GM13977 (cell line): ENCODE measurements around the gene BICDL1.

Source experiments
- DNase-seq: peaks from one replicate; pipeline ENCODE4 v3.0.0; 2012; ENCODE audit warnings: low spot score
- CTCF ChIP-seq: IDR thresholded peaks from 2 replicates; pipeline ENCODE4 v1.5.1; 2012; ENCODE audit warnings: mild to moderate bottlenecking, control low read depth; ENCODE audit not compliant: insufficient read depth; ENCODE audit errors: extremely low read depth, missing control alignments
- in situ Hi-C: fragments of 300-500 bp; cut with MboI; formaldehyde crosslinking; loops from one replicate; pipeline ENCODE4 v1.12.0; 2022; ENCODE audit warnings: low sequenced_read_pairs, low pct_unique_long_range_greater_than_20kb, mixed read lengths, inconsistent platforms; ENCODE audit not compliant: unreplicated experiment

Gene BICDL1

DNA sequence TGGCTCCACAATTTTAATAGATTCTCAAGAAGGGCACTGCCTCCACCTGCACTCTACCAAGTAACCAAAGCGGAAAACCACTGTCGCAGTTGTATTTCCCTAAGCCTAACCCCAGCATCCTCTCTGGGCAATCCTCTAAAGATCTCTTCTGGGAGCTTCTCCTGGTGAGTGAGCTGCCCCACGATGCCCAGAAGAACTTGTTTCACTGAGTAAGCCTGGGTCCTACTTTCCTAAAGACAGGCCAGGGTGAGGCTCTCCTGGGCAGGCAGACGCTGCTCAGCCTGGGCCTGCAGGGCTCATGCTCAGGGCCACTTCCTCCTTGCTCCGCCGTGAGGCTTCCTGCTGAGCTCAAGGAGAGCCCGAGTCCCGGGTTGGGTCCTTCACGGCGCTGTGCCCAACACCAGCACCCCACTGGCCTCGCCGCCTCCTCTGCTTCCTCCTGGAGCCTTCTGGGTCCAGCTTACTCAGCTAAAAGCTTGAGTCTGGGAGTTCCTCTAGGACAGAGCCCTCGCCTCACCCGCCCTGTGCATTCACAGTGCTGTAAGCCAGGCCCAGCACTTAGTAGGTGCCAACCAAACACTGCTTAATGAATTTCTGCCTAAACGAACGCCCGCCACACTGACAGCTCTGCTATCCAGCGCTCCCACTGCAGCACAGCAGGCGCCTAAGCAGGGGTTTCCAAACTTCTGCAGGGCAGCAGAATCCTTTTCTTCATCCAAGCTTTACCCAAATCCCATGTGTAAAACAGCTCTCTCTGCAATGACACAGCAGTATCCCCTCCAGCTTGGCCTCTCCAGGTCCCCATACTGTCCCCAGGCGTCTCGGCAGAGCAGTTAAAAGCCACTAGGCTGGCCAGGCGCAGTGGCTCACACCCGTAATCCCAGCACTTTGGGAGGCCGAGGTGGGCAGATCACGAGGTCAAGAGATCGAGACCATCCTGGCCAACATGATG is 121.8 kb downstream of the BICDL1 start:
- DNase-seq = peak; percentile 66
- in situ Hi-C loops = no loop called here
- peak; percentile 18 for TF ChIP-seq CTCF

GRCh38 chr12:120115066-120115465 is 126.0 kb downstream of the BICDL1 start:
- in situ Hi-C loops = no loop called here
- TF ChIP-seq CTCF = no peak

DNA sequence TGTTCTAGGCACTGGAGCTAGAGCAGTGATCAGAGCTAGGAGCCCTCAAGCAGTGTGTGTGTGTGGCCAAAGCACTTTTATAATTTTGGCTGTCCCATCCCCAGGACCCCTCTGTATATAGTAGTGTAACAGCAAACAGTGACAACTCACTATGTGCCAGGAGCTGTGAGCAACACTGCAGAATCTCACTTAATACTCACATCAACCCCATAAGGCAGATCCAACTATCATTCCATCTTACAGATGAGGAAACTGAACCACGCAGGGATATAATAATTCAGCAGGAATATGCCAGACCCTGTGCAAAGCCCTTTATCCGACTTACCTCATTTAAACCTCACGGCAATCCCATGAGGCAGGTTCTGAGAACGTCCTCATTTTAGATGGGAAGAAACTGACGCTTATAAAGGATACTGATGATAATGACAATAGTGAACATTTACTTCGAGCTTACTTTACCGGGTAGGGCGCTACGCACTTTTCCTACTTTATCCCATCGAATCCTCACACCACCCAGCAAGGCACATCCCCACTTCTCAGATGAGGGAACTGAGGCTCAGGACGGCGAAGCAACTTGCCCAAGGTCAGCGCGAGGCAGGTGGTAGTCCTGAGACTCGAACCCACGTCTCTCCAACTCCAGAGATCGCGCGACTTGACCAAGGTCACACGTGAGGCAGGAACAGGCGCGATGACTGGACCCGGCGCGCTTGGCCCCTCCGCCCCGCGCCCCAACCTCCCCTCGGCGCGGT is 126.8 kb downstream of the BICDL1 start:
- in situ Hi-C loops = no loop called here
- TF ChIP-seq CTCF = no peak
- no peak for DNase-seq

More at GRCh38 chr12:120115066-120115465, 126.0 kb downstream of the BICDL1 start:
- no peak for DNase-seq

DNA sequence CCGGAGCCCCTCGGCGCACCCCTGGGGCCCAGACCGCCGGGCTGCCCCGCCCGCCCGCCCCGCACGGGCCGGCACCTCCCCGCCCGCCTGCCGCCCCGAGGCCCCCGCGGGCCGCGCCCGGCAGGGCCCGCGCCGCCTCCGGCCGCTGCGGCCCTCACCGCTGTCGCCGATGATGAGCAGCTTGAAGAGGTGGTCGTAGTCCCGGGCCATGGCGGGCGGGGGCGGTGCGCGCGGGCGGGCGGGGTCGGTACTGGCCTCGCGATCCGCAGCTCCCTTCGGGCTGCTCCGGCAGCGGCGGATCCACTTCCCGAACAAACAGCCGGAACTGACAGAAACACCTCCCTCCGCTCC is 127.4 kb downstream of the BICDL1 start, which contains the start of gene RAB35:
RAB35 (minus strand) TSS at position 313 of the 351 bp plus-strand sequence; CDS start at position 210, 103 bp downstream.
- no peak for TF ChIP-seq CTCF
- DNase-seq = no peak
- in situ Hi-C loops = no loop called here

- no peak for TF ChIP-seq CTCF
- peak; percentile 99 for DNase-seq
- in situ Hi-C loops = no loop called here
These were observed 128.0 kb downstream of the BICDL1 start for GRCh38 chr12:120116792-120117651.

- in situ Hi-C loops = no loop called here
- DNase-seq = no peak
- no peak for TF ChIP-seq CTCF
These were observed 128.9 kb downstream of the BICDL1 start for GRCh38 chr12:120117961-120118320.
